Ishikawa (cell line): ENCODE measurements around the gene TNRC6B.

ENCODE experiments used
- CEBPB ChIP-seq: IDR thresholded peaks from 2 replicates; pipeline ENCODE4 v1.6.1; 2012
- EP300 ChIP-seq: IDR thresholded peaks from 2 replicates; pipeline ENCODE4 v1.6.1; 2012; ENCODE audit warnings: borderline replicate concordance
- MAX ChIP-seq: IDR thresholded peaks from 2 replicates; pipeline ENCODE4 v1.6.1; 2012
- RAD21 ChIP-seq: IDR thresholded peaks from 2 replicates; pipeline ENCODE4 v1.6.1; 2012; ENCODE audit warnings: low read depth
- REST ChIP-seq: IDR thresholded peaks from 2 replicates; pipeline ENCODE4 v1.6.1; 2012; ENCODE audit warnings: low read depth, mild to moderate bottlenecking
- TAF1 ChIP-seq: IDR thresholded peaks from 2 replicates; pipeline ENCODE4 v1.6.1; 2012; ENCODE audit warnings: low read depth, mild to moderate bottlenecking
- TCF12 ChIP-seq: IDR thresholded peaks from 2 replicates; pipeline ENCODE4 v1.6.1; 2012; ENCODE audit warnings: low read depth

- no peak for TF ChIP-seq CEBPB
- TF ChIP-seq RAD21, result no peak
- no peak for TF ChIP-seq REST
- no peak for TF ChIP-seq TAF1
- TF ChIP-seq TCF12, result no peak
- no peak for TF ChIP-seq EP300
- no peak for TF ChIP-seq MAX
Observed at GRCh38 chr22:40221055-40221414, 43.3 kb downstream of the TNRC6B start.
